OCI-LY1 (cell line): ENCODE measurements around the gene TMBIM4.

Source experiments
- H2AFZ ChIP-seq: fragments of 200-600 bp; sonication (generic), shearing (Covaris generic); 2 replicates; pipeline ENCODE4 v1.6.0; 2014; ENCODE audit warnings: antibody characterized with exemption, mild to moderate bottlenecking, low read length
- H3F3A ChIP-seq: fragments of 200-600 bp; sonication (generic), shearing (Covaris generic); 2 replicates; pipeline ENCODE4 v1.6.0; 2014; ENCODE audit warnings: mild to moderate bottlenecking, antibody characterized with exemption, low read length, moderate library complexity; ENCODE audit not compliant: insufficient read depth
- H3K27ac ChIP-seq: fragments of 200-600 bp; sonication (generic); 2 replicates; pipeline ENCODE4 v1.5.1; 2014; ENCODE audit warnings: low read length, mixed run types, mild to moderate bottlenecking, low read depth; ENCODE audit not compliant: poor library complexity, severe bottlenecking
- H3K27me3 ChIP-seq: fragments of 200-600 bp; sonication (generic); 2 replicates; pipeline ENCODE4 v1.6.0; 2014; ENCODE audit warnings: antibody characterized with exemption, mild to moderate bottlenecking, low read length, moderate library complexity; ENCODE audit not compliant: insufficient read depth
- H3K36me3 ChIP-seq: fragments of 200-600 bp; sonication (generic); 2 replicates; pipeline ENCODE4 v1.6.1; 2014; ENCODE audit warnings: mild to moderate bottlenecking, antibody characterized with exemption, low read length, moderate library complexity, mixed read lengths; ENCODE audit not compliant: insufficient read depth
- H3K4me1 ChIP-seq: fragments of 200-600 bp; sonication (generic); 2 replicates; pipeline ENCODE4 v1.5.1; 2014; ENCODE audit warnings: mild to moderate bottlenecking, low read length, moderate library complexity; ENCODE audit not compliant: insufficient read depth, severe bottlenecking
- H3K4me2 ChIP-seq: fragments of 200-600 bp; sonication (generic), shearing (Covaris generic); 2 replicates; pipeline ENCODE4 v1.6.1; 2014; ENCODE audit warnings: low read length
- H3K4me3 ChIP-seq: fragments of 200-600 bp; sonication (generic); 2 replicates; pipeline ENCODE4 v1.5.1; 2014; ENCODE audit warnings: low read length, low read depth, mild to moderate bottlenecking, mixed read lengths; ENCODE audit not compliant: poor library complexity, severe bottlenecking
- H3K79me2 ChIP-seq: fragments of 200-600 bp; shearing (Covaris generic); 2 replicates; pipeline ENCODE4 v1.6.1; 2016; ENCODE audit warnings: mixed run types, low read length, mixed read lengths; ENCODE audit not compliant: insufficient read depth
- H3K9ac ChIP-seq: fragments of 200-600 bp; sonication (generic), shearing (Covaris generic); 2 replicates; pipeline ENCODE4 v1.6.1; 2014; ENCODE audit warnings: mild to moderate bottlenecking, low read length, mixed read lengths
- H3K9me2 ChIP-seq: fragments of 200-600 bp; sonication (generic), shearing (Covaris generic); 2 replicates; pipeline ENCODE4 v1.6.1; 2014; ENCODE audit warnings: low read depth, mild to moderate bottlenecking, low read length, mixed read lengths
- H3K9me3 ChIP-seq: fragments of 200-600 bp; shearing (Covaris generic); 2 replicates; pipeline ENCODE4 v1.6.1; 2014; ENCODE audit warnings: low read length, mixed read lengths
- H4K20me1 ChIP-seq: fragments of 200-600 bp; sonication (generic), shearing (Covaris generic); 2 replicates; pipeline ENCODE4 v1.6.0; 2016; ENCODE audit warnings: mild to moderate bottlenecking, low read length; ENCODE audit not compliant: insufficient read depth
- CTCF ChIP-seq: fragments of 200-600 bp; sonication (generic), shearing (Covaris generic); IDR thresholded peaks from 2 replicates; pipeline ENCODE4 v1.5.1; 2017; ENCODE audit warnings: mild to moderate bottlenecking, antibody characterized with exemption, low read length, moderate library complexity, mixed read lengths
- EZH2 ChIP-seq: fragments of 200-600 bp; sonication (generic), shearing (Covaris generic); IDR thresholded peaks from 2 replicates; pipeline ENCODE4 v1.8.0; 2017; ENCODE audit warnings: borderline replicate concordance, mixed run types, mild to moderate bottlenecking, antibody characterized with exemption, low read length, moderate library complexity, mixed read lengths

Gene TMBIM4

GRCh38 chr12:66189486-66189843 lies 19.7 kb upstream of the TMBIM4 start:
- Histone ChIP-seq H3K27ac (no peak overlapping the region), H3K4me2 (no peak overlapping the region), H3K4me3 (no peak overlapping the region), H3K9me2 (no peaks in the 10 kb centered on the region), H3K79me2 (no peaks in the 10 kb centered on the region), H4K20me1 (no peaks in the 10 kb centered on the region), H3K36me3 (no peaks in the 10 kb centered on the region), H3K9ac (no peak overlapping the region), H3K27me3 (no peaks in the 10 kb centered on the region), H2AFZ (no peak overlapping the region), H3F3A (no peaks in the 10 kb centered on the region), H3K4me1 (no peaks in the 10 kb centered on the region), H3K9me3 (no peaks in the 10 kb centered on the region)
- no peak for TF ChIP-seq CTCF
- TF ChIP-seq EZH2: no peak

- Histone ChIP-seq H3K36me3 (no peaks in the 10 kb centered on the region), H3K4me3 (no peak within 1 kb of the TSS), H3K4me1 (no peaks in the 10 kb centered on the region), H3F3A (no peaks in the 10 kb centered on the region), H3K27me3 (no peaks in the 10 kb centered on the region), H3K9ac (no peak within 1 kb of the TSS), H3K79me2 (no peaks in the 10 kb centered on the region), H4K20me1 (no peaks in the 10 kb centered on the region), H3K9me3 (no peaks in the 10 kb centered on the region), H3K9me2 (no peaks in the 10 kb centered on the region), H3K4me2 (no peak within 1 kb of the TSS), H3K27ac (no peak within 1 kb of the TSS), H2AFZ (no peak within 1 kb of the TSS)
- no peak for TF ChIP-seq EZH2
- TF ChIP-seq CTCF: no peak
Observed at GRCh38 chr12:66188584-66189485, 19.0 kb upstream of the TMBIM4 start, which contains the start of gene IRAK3. IRAK3 (plus strand) TSS chr12:66189214; CDS start chr12:66189300, 86 bp downstream.

GRCh38 chr12:66187821-66188220 lies 18.0 kb upstream of the TMBIM4 start:
- no peaks in the 10 kb centered on the region for H4K20me1 ChIP-seq
- H3K9me2 ChIP-seq: no peaks in the 10 kb centered on the region
- H3K79me2 ChIP-seq: no peaks in the 10 kb centered on the region
- no peaks in the 10 kb centered on the region for H3K9me3 ChIP-seq
- no peaks in the 10 kb centered on the region for H3K4me1 ChIP-seq
- H3K36me3 ChIP-seq: no peaks in the 10 kb centered on the region
- H3F3A ChIP-seq: no peaks in the 10 kb centered on the region
- TF ChIP-seq EZH2: no peak
- no peak for TF ChIP-seq CTCF
- no peak overlapping the region for H3K9ac ChIP-seq
- H3K4me3 ChIP-seq: no peak overlapping the region
- no peak overlapping the region for H3K4me2 ChIP-seq
- no peaks in the 10 kb centered on the region for H3K27me3 ChIP-seq
- H3K27ac ChIP-seq: no peak overlapping the region
- no peak overlapping the region for H2AFZ ChIP-seq
